Measurements from ENCODE around the gene EFHC1.

Gene EFHC1

DNA sequence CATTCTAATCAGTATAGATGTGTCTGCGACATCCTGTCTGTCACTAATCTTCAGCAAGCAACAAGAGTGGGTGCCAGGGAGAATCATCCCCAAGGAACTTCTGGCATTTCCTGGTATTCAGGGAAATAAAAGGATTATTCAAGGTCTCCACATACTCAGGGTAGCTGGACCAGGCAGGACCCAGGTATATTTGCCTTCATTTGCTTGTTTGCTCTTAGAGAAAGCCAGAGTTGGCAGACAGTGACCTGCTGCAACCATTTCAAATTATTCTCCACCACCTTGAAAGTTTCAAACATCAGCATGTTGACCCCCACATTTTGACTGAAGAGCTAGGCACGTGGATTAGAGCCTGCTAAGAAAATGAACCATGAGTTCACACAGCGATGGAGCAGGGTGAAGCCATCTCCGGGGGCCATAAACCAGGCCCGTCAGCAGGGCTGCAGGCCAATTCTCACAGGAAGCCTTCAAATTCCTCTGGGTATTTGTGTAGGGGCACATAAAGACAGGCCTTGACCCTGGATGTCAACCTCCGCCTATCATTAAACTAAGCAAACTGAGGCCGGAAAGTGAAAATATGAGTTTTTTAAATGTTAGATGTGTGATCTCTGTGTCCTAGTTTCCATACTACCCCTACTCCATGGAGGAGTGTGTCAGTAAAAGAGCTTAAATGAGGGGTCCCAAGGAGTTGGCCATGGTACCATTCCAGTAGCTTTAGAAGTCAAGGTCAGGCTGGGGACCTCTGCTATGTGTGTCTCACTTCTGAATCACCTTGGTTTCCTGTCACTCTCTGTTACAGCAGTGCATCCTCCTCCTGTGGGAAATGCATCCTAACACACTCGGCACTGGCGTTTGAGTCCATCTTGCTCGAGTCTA lies 123.8 kb downstream of the EFHC1 start:
- FAIRE-seq = no peak

GRCh38 chr6:52544602-52545405 lies 124.7 kb downstream of the EFHC1 start:
- FAIRE-seq = no peak

- no peak for FAIRE-seq
These were observed 125.4 kb downstream of the EFHC1 start for GRCh38 chr6:52545406-52546119.

- no peak for FAIRE-seq
These were observed 126.0 kb downstream of the EFHC1 start for GRCh38 chr6:52546192-52546591.

GRCh38 chr6:52546678-52547077 lies 126.5 kb downstream of the EFHC1 start:
- FAIRE-seq = no peak

DNA sequence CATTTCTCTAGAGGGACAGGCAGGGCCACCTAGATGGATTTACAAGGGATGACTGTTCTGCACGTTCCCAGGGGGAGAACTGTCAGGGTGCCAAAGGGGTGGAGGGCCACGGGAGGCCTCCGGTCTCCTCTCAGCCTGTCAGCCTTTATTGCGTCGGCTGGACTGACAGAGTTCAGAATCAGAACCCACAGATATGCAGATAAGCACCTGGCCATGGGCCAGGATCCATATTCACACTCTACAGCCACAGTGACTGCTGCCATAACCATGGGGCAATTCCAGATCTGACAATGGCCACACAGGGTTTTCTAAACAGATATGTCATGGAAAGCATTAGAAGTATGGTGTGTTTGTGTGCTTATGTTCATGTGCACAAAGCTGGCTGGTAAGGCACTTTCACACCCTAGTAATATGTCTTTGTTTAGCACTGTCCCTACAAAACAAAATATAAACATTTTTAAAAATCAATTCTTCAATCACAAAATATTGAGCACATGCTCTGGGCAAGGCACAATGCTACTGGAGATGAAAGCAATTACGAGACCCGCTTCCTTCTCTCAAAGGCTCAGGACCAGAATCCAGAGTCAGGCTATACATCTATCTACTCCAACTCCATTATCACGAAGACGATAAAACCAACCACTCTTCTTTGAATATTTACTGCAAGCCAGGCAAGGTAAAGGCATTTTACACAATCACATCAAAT lies 127.7 kb downstream of the EFHC1 start:
- FAIRE-seq = no peak

DNA sequence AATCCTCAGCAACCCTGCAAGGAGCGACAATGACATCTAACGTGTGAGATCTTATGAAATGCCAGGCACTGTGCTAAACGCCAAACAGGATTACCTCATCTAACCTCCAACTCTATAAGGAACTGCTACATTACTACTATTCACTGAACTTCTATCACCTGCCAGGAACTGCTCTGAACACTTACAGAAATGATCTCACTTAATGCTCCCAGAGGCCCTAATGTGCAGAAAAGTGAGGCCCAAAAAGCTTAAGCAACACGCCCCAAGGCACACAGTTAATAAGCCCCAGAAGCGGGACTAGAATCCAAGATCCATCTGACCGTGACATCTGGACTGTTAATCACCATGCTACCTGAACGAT lies 128.2 kb downstream of the EFHC1 start:
- FAIRE-seq = no peak

DNA sequence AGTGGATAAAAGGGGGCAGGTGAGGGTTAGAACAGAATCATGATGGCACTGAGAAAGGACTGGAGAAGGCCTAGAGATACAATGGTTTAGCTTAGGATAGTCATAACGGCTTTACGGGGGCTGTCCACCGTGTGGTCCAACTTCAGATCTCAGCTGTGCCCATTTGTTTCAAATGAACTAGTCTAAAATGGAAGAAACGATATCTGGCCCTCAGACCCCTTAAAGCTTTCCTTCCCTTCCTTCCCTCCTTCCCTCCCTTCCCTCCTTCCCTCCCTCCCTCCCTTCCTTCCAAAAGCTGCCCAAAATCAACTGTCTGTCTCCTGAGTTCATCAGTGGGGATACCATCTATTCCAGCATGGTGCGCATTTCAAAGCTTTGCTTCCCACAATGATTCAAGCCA lies 128.9 kb downstream of the EFHC1 start:
- FAIRE-seq = no peak

DNA sequence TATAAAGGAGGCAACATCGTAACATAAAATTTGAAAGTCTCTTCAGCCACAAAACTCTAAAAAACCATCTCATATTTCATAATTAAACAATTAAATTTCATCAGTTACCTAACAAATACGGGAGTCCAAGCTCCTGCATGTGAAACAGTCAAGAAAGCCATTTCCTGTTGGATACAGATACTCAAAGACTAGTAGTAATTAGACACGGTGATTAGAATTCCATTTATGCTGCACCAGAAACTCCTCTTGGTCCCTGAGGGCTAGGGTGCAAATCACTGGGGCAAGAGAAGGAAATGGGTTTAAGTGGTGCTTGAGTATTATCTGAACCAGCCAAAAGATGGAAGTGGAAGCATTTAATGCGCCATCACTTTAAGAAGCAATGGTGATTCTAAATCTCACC lies 129.3 kb downstream of the EFHC1 start:
- no peak for FAIRE-seq

GRCh38 chr6:52550014-52550575 lies 130.0 kb downstream of the EFHC1 start:
- FAIRE-seq = no peak

DNA sequence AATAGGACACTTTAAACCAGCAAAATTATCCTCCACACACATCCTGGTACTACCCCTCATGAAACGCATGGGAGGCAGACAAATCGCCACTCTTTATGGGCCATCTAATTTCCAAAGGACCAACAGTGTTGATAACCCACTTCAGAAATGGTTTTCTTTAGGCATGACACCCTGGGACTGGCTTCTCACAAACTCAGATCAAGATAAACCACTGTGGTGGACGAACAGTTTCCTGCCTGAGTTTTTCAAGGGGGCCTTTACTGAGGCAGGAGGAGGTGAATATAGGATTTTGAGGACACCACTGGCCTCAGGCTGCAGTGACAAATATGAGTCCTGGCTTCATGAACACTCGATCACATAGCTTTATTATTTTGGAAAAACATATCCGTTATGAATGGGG lies 130.7 kb downstream of the EFHC1 start:
- no peak for FAIRE-seq

GRCh38 chr6:52551483-52552277 lies 131.5 kb downstream of the EFHC1 start:
- FAIRE-seq = no peak

DNA sequence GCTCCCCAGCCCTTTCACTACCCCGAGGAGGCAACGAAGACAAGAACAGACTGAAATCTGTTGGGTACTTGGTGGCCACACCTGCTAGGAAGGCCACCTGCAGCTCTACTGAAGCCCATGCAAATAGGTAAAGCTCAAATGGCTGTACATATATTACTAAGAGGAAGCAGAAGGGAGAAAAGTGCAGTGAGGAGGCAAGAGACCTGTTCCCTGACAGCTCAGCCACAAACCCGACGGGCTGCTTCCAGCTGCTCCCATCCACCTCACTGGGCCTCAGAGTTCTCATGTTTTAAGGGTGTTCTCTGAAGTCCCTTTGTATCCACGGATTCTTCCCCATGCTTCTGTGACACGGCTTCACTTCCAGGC lies 132.1 kb downstream of the EFHC1 start:
- no peak for FAIRE-seq

GRCh38 chr6:52553158-52553557 lies 133.0 kb downstream of the EFHC1 start:
- FAIRE-seq = no peak

GRCh38 chr6:52553719-52554118 lies 133.6 kb downstream of the EFHC1 start:
- FAIRE-seq = no peak

- no peak for FAIRE-seq
These were observed 134.6 kb downstream of the EFHC1 start for GRCh38 chr6:52554684-52555280.

- no peak for FAIRE-seq
These were observed 135.5 kb downstream of the EFHC1 start for GRCh38 chr6:52555518-52556233.

DNA sequence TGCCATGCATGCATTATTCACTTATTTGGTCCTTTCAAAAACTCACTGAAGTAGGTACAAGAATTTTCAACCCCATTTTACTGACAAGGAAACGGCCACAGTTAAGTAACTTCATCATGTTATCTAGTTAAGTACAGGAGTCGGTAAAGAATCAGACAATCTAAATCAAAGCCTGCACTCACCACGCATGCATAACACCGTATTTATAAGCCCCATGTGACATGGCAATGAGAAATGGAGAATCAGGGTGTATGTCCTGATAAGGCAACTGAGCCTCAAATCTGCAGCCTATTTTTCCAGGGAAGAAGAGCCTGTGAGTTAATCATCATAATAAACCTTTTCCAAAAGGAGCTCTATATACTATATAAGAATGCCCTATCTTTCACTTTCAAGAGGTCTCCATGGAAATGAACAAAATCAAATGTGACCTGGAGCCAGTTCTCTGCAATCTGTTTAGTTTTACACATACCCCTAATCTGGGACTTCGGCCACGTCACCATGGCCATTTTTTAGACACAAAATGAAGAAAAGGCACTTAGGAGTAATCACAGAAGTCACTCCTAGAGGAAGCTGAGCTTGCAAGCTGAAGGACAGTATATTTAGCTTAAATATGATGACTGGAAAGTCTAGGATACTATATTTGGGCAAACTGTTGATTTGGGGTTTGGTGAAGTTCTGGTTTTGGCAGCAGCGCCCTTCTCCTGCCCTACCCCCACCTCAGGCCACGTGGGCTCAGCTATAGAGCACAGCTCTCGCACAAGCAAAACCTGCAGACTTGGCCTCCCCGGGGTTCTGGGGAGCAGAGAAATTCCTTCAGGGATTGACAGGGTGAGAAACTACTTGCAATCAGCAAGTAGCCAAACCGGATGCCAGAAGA lies 137.5 kb downstream of the EFHC1 start:
- no peak for FAIRE-seq

GRCh38 chr6:52558266-52559000 lies 138.3 kb downstream of the EFHC1 start:
- no peak for FAIRE-seq
